Stomach (tissue), 4 donors: ENCODE measurements around the gene FBH1.

Experiments
- CTCF ChIP-seq, 7 experiments: fragments of 450-650 bp in 4 of 7; fragments of 200-600 bp in 3 of 7; sonication (generic) in 3 of 7; IDR thresholded peaks; one replicate each; pipeline ENCODE4 v1.5.1; 2016 to 2019; ENCODE audit warnings: antibody characterized with exemption in 7 of 7, control low read depth in 2 of 7, mild to moderate bottlenecking in 1 of 7
- EP300 ChIP-seq: sonication (generic); formaldehyde crosslinking; IDR thresholded peaks from one replicate; pipeline ENCODE4 v1.6.1; 2017; ENCODE audit warnings: antibody characterized with exemption
- POLR2A ChIP-seq, 4 donors: fragments of 450-650 bp; IDR thresholded peaks; one replicate each; pipeline ENCODE4 v1.6.1; 2016; ENCODE audit warnings: antibody characterized with exemption in 4 of 4, control low read depth in 2 of 4, mild to moderate bottlenecking in 1 of 4, moderate library complexity in 1 of 4
- POLR2AphosphoS5 ChIP-seq, 3 donors: sonication (generic); formaldehyde crosslinking; IDR thresholded peaks; one replicate each; pipeline ENCODE4 v1.6.1; 2016; ENCODE audit warnings: antibody characterized with exemption in 3 of 3

- TF ChIP-seq CTCF (IDR thresholded peaks at IDR 0.05) (no peak), POLR2A (IDR thresholded peaks at IDR 0.05) (no peak), POLR2AphosphoS5 (IDR thresholded peaks at IDR 0.05) (no peak), EP300 (no peak)
Observed at GRCh38 chr10:5942001-5942400, 52.0 kb downstream of the FBH1 start.
